ENCODE results near the gene ZNF678.
"Not testable (repeated sequence)": the region's sequence is repeated elsewhere in the genome, so short reads cannot be mapped to it uniquely, and the experiment has no call there.

ZNF678 gene

DNA sequence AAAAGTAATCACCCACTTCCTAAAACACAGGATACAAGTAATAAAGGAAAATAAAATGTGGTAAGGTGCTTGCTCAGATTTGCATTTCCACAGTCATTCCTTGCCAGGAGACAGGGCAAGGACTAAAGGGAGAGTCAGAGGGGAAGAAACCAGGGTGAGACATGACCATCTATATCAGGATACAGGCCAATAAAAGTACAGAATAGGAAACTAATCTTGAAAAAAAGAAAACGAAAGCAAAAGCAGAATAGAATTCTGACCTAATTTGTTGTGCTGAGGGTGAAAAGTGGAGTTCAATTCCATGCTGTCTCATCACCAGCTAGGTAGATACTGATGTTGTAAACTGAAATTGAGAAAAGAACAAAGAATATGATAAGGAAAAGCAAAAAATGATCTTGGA is 144.5 kb downstream of the ZNF678 start:
- Histone ChIP-seq H3K4me3 (ENCODE audit: insufficient read depth in 1 of 2, low read depth in 1 of 2, low read length in 2 of 2) (no peak overlapping the region), H3K4me2 (ENCODE audit: low read length, poor library complexity, severe bottlenecking) (no peak overlapping the region), H3K27me3 (ENCODE audit: control insufficient read depth in 1 of 2, insufficient read depth in 1 of 2, low read length in 2 of 2) (no peaks in the 10 kb centered on the region), H3K36me3 (ENCODE audit: control insufficient read depth in 1 of 2, insufficient read depth in 2 of 2, low read depth in 1 of 2, low read length in 2 of 2) (no peaks in the 10 kb centered on the region), H4K91ac (ENCODE audit: low read length) (no peak overlapping the region), H3K23ac (ENCODE audit: low read length in 2 of 2) (no peak overlapping the region), H3K18ac (ENCODE audit: low read depth in 1 of 2, low read length in 2 of 2) (no peak overlapping the region), H2BK12ac (ENCODE audit: low read length in 2 of 2) (no peak overlapping the region), H2BK120ac (ENCODE audit: low read depth, low read length) (no peak overlapping the region), H2AFZ (ENCODE audit: low read depth, low read length) (no peak overlapping the region), H2BK15ac (ENCODE audit: low read depth, poor library complexity, severe bottlenecking) (no peak overlapping the region), H3K9ac (ENCODE audit: low read length) (no peak overlapping the region), H3K79me1 (replicated peaks; ENCODE audit: low read length, poor library complexity, severe bottlenecking) (no peaks in the 10 kb centered on the region), H2AK5ac (ENCODE audit: low read length, severe bottlenecking) (no peak overlapping the region), H3K27ac (ENCODE audit: low read length, poor library complexity, severe bottlenecking) (no peak overlapping the region), H3K9me3 (ENCODE audit: control insufficient read depth, low read length) (peaks cover 46% of the 10 kb centered on the region), H3K14ac (ENCODE audit: low read length in 2 of 2) (no peak overlapping the region), H2BK5ac (ENCODE audit: low read depth, low read length, poor library complexity, severe bottlenecking) (no peak overlapping the region), H4K8ac (ENCODE audit: low read length) (no peak overlapping the region), H3K4ac (ENCODE audit: low read depth in 1 of 2, low read length in 2 of 2) (no peak overlapping the region), H3K4me1 (ENCODE audit: control insufficient read depth, insufficient read depth, low read depth, low read length) (no peaks in the 10 kb centered on the region)
- 65% methylated on average over 1 of the region's 1 CpG for whole genome bisulfite sequencing
- DNase-seq = no peak

DNA sequence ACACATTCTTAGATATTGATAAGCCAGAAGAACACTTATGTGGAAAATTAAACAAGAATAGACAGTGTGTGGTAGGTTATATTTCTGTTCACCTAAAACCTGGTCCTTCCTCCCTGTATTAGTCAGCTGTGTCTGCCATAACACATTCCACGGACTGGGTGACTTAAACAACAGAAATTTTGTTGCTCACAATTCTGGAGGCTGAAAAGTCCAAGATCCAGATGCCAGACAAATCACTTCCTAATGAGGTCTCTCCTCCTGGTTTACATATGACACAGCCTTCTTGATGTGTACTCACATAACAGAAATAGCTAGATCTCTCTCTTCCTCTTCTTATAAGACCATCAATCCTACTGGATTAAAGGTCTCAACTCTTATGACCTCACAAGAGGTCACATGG is 146.1 kb downstream of the ZNF678 start:
- Histone ChIP-seq H3K23ac (ENCODE audit: low read length in 2 of 2) (no peak overlapping the region), H2BK15ac (ENCODE audit: low read depth, poor library complexity, severe bottlenecking) (no peak overlapping the region), H3K4ac (ENCODE audit: low read depth in 1 of 2, low read length in 2 of 2) (no peak overlapping the region), H4K91ac (ENCODE audit: low read length) (no peak overlapping the region), H3K4me2 (ENCODE audit: low read length, poor library complexity, severe bottlenecking) (no peak overlapping the region), H3K18ac (ENCODE audit: low read depth in 1 of 2, low read length in 2 of 2) (no peak overlapping the region), H3K27ac (ENCODE audit: low read length, poor library complexity, severe bottlenecking) (no peak overlapping the region), H2BK12ac (ENCODE audit: low read length in 2 of 2) (no peak overlapping the region), H2AK5ac (ENCODE audit: low read length, severe bottlenecking) (no peak overlapping the region), H2AFZ (ENCODE audit: low read depth, low read length) (no peak overlapping the region), H3K4me1 (ENCODE audit: control insufficient read depth, insufficient read depth, low read depth, low read length) (no peaks in the 10 kb centered on the region), H3K79me1 (replicated peaks; ENCODE audit: low read length, poor library complexity, severe bottlenecking) (no peaks in the 10 kb centered on the region), H4K8ac (ENCODE audit: low read length) (no peak overlapping the region), H3K14ac (ENCODE audit: low read length in 2 of 2) (no peak overlapping the region), H3K36me3 (ENCODE audit: control insufficient read depth in 1 of 2, insufficient read depth in 2 of 2, low read depth in 1 of 2, low read length in 2 of 2) (no peaks in the 10 kb centered on the region), H2BK5ac (ENCODE audit: low read depth, low read length, poor library complexity, severe bottlenecking) (no peak overlapping the region), H3K9ac (ENCODE audit: low read length) (no peak overlapping the region), H2BK120ac (ENCODE audit: low read depth, low read length) (no peak overlapping the region), H3K27me3 (ENCODE audit: control insufficient read depth in 1 of 2, insufficient read depth in 1 of 2, low read length in 2 of 2) (no peaks in the 10 kb centered on the region), H3K9me3 (ENCODE audit: control insufficient read depth, low read length) (peaks cover 55% of the 10 kb centered on the region), H3K4me3 (ENCODE audit: insufficient read depth in 1 of 2, low read depth in 1 of 2, low read length in 2 of 2) (no peak overlapping the region)
- 29% methylated on average over 1 of the region's 1 CpG for WGBS
- DNase-seq = no peak

DNA sequence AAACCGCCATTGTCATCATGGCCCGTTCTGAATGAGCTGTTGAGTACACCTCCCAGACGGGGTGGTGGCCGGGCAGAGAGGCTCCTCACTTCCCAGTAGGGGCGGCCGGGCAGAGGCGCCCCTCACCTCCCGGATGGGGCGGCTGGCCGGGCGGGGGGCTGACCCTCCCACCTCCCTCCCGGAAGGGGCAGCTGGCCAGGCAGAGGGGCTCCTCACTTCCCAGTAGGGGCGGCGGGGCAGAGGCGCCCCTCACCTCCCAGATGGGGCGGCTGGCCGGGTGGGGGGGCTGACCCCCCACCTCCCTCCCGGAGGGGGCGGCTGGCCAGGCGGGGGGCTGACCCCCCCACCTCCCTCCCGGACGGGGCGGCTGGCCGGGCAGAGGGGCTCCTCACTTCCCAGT is 147.1 kb downstream of the ZNF678 start:
- H2BK120ac ChIP-seq (ENCODE audit: low read depth, low read length); H3K27ac ChIP-seq (ENCODE audit: low read length, poor library complexity, severe bottlenecking); H3K4ac ChIP-seq (ENCODE audit: low read depth in 1 of 2, low read length in 2 of 2); H3K36me3 ChIP-seq (ENCODE audit: control insufficient read depth in 1 of 2, insufficient read depth in 2 of 2, low read depth in 1 of 2, low read length in 2 of 2); H3K4me1 ChIP-seq (ENCODE audit: control insufficient read depth, insufficient read depth, low read depth, low read length); H2AK5ac ChIP-seq (ENCODE audit: low read length, severe bottlenecking); H3K4me2 ChIP-seq (ENCODE audit: low read length, poor library complexity, severe bottlenecking); H4K91ac ChIP-seq (ENCODE audit: low read length); DNase-seq; H3K9ac ChIP-seq (ENCODE audit: low read length); H3K18ac ChIP-seq (ENCODE audit: low read depth in 1 of 2, low read length in 2 of 2); H3K4me3 ChIP-seq (ENCODE audit: insufficient read depth in 1 of 2, low read depth in 1 of 2, low read length in 2 of 2); H3K14ac ChIP-seq (ENCODE audit: low read length in 2 of 2); H2AFZ ChIP-seq (ENCODE audit: low read depth, low read length); H3K79me1 ChIP-seq (replicated peaks; ENCODE audit: low read length, poor library complexity, severe bottlenecking); H3K23ac ChIP-seq (ENCODE audit: low read length in 2 of 2); H4K8ac ChIP-seq (ENCODE audit: low read length); H2BK15ac ChIP-seq (ENCODE audit: low read depth, poor library complexity, severe bottlenecking); H3K27me3 ChIP-seq (ENCODE audit: control insufficient read depth in 1 of 2, insufficient read depth in 1 of 2, low read length in 2 of 2); H2BK12ac ChIP-seq (ENCODE audit: low read length in 2 of 2); H2BK5ac ChIP-seq (ENCODE audit: low read depth, low read length, poor library complexity, severe bottlenecking): not testable (repeated sequence)
- peaks cover 58% of the 10 kb centered on the region for H3K9me3 ChIP-seq (ENCODE audit: control insufficient read depth, low read length)
- 93% methylated on average over 5 of the region's 24 CpGs for WGBS

DNA sequence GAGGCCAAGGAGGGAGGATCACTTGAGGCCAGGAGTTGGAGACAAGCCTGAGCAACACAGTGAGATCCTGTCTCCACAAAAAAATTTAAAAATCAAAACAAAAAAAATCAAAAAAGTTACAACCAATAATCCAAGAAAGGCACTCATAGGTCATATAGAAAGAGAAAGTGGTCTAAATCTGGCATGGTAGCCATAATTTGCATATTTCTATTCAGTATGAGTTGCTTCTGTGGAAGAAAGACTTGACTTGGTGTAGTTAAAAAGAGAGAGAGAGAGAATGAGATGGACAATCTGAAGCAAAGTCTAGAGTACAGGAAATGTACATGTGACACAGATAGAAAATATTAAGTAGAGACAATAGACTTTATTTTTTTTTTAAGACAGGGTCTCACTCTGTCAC is 149.3 kb downstream of the ZNF678 start:
- Histone ChIP-seq H2BK120ac (ENCODE audit: low read depth, low read length) (no peak overlapping the region), H3K27ac (ENCODE audit: low read length, poor library complexity, severe bottlenecking) (no peak overlapping the region), H3K4ac (ENCODE audit: low read depth in 1 of 2, low read length in 2 of 2) (no peak overlapping the region), H2AFZ (ENCODE audit: low read depth, low read length) (no peak overlapping the region), H4K8ac (ENCODE audit: low read length) (no peak overlapping the region), H3K18ac (ENCODE audit: low read depth in 1 of 2, low read length in 2 of 2) (no peak overlapping the region), H3K4me3 (ENCODE audit: insufficient read depth in 1 of 2, low read depth in 1 of 2, low read length in 2 of 2) (no peak overlapping the region), H3K9ac (ENCODE audit: low read length) (no peak overlapping the region), H3K23ac (ENCODE audit: low read length in 2 of 2) (no peak overlapping the region), H3K36me3 (ENCODE audit: control insufficient read depth in 1 of 2, insufficient read depth in 2 of 2, low read depth in 1 of 2, low read length in 2 of 2) (no peaks in the 10 kb centered on the region), H2AK5ac (ENCODE audit: low read length, severe bottlenecking) (no peak overlapping the region), H3K14ac (ENCODE audit: low read length in 2 of 2) (no peak overlapping the region), H3K4me2 (ENCODE audit: low read length, poor library complexity, severe bottlenecking) (no peak overlapping the region), H3K79me1 (replicated peaks; ENCODE audit: low read length, poor library complexity, severe bottlenecking) (no peaks in the 10 kb centered on the region), H2BK12ac (ENCODE audit: low read length in 2 of 2) (no peak overlapping the region), H2BK15ac (ENCODE audit: low read depth, poor library complexity, severe bottlenecking) (no peak overlapping the region), H4K91ac (ENCODE audit: low read length) (no peak overlapping the region), H3K27me3 (ENCODE audit: control insufficient read depth in 1 of 2, insufficient read depth in 1 of 2, low read length in 2 of 2) (no peaks in the 10 kb centered on the region), H3K9me3 (ENCODE audit: control insufficient read depth, low read length) (peaks cover 50% of the 10 kb centered on the region), H2BK5ac (ENCODE audit: low read depth, low read length, poor library complexity, severe bottlenecking) (no peak overlapping the region), H3K4me1 (ENCODE audit: control insufficient read depth, insufficient read depth, low read depth, low read length) (no peaks in the 10 kb centered on the region)
- no peak for DNase-seq

Data from mesenchymal stem cell (in vitro differentiated cells and primary cell).